Rectal smooth muscle tissue (tissue), 1 donor: ENCODE data around the gene CFAP92.

ENCODE experiments used
- H3K27ac ChIP-seq: one replicate; pipeline ENCODE4 v1.7.0; 2013; ENCODE audit warnings: low read depth, low read length, inconsistent platforms
- H3K27me3 ChIP-seq: one replicate; pipeline ENCODE4 v1.7.0; 2013; ENCODE audit warnings: low read length; ENCODE audit not compliant: control insufficient read depth, insufficient read depth
- H3K36me3 ChIP-seq: one replicate; pipeline ENCODE4 v1.7.0; 2013; ENCODE audit warnings: low read length; ENCODE audit not compliant: control insufficient read depth, insufficient read depth
- H3K4me1 ChIP-seq: one replicate; pipeline ENCODE4 v1.7.0; 2013; ENCODE audit warnings: low read length; ENCODE audit not compliant: control insufficient read depth, insufficient read depth
- H3K4me3 ChIP-seq: one replicate; pipeline ENCODE4 v1.7.0; 2013; ENCODE audit warnings: low read length
- H3K9ac ChIP-seq: one replicate; pipeline ENCODE4 v1.7.0; 2013; ENCODE audit warnings: low read length

The CFAP92 gene

DNA sequence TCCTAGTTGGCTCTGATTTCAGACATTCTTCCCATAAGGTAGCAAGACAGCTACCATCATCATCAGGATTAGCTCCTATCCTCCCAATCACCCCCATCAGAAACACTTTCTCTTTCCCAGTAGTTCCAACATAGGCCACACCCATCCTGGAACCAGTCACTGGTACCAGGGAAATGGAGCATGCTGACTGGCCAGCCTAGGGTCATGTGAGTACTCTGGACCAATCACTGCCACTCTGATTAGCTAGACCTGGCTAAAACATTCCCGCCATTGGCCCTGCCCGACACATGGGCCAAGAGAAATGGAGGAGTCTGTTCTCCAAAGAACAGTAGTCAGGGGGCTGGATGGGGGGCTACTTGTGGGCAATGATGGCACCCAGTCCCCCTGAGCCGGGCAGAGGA is 19.6 kb upstream of the CFAP92 start:
- Histone ChIP-seq H3K9ac (no peak overlapping the region), H3K4me1 (peaks cover 3% of the 10 kb centered on the region), H3K27ac (peak overlapping the region; percentile 2), H3K36me3 (peaks cover 1% of the 10 kb centered on the region), H3K4me3 (no peak overlapping the region), H3K27me3 (no peaks in the 10 kb centered on the region)

DNA sequence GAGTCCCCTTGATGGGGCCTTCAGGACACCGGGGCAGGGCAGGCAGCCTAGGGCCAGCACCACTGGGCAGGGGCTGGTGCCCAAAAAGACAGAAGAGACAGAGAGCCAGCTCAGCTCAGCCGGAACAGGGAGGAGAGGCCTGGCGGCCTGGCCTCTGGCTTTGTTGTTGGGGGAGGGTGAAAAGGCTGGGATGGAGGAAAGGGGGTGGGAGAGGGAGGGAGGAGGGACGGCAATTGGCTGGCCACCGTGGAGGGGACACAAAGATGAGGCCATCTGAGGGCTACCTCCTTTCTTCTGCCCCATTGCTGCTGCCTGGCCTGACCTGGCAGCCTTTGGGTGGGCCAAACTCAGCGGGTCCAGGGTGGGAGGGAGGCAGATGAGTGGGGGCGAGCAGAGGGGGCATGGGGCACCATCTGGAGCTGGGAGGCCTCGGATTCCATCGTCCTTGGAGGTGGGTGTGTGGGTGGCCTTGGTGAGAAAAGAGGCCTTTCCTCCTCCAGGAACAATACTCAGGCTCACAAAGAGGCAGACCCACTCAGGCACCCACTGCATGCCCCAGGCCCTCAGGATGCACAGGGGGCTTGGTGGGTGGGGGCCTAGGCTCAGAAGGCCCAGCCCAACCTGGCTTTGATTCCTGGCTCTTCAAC is 16.6 kb upstream of the CFAP92 start:
- Histone ChIP-seq H3K36me3 (peaks cover 3% of the 10 kb centered on the region), H3K4me3 (no peak overlapping the region), H3K27me3 (no peaks in the 10 kb centered on the region), H3K4me1 (peaks cover 7% of the 10 kb centered on the region), H3K9ac (no peak overlapping the region), H3K27ac (peak overlapping the region; percentile 13)

DNA sequence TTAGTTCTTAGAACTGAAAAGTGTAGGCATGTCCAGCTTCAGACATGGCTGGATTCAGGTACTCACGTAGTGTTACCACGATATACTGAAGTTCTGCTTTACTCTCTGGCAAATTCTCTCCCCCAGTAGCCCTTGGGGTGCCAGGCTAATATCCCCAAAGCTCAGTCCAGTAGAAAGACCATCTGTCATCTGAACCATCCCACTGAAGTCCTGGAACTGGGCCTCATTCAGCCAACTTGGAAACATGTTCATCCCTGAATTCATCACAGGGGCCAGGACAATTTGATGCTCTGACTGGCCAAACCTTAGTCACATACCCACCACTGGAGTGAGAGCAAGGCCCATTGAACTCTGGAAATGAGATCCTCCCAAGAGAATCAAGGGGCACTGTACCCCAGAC is 15.4 kb upstream of the CFAP92 start:
- Histone ChIP-seq H3K27me3 (no peaks in the 10 kb centered on the region), H3K27ac (no peak overlapping the region), H3K36me3 (peaks cover 3% of the 10 kb centered on the region), H3K4me3 (no peak overlapping the region), H3K4me1 (peaks cover 11% of the 10 kb centered on the region), H3K9ac (no peak overlapping the region)

DNA sequence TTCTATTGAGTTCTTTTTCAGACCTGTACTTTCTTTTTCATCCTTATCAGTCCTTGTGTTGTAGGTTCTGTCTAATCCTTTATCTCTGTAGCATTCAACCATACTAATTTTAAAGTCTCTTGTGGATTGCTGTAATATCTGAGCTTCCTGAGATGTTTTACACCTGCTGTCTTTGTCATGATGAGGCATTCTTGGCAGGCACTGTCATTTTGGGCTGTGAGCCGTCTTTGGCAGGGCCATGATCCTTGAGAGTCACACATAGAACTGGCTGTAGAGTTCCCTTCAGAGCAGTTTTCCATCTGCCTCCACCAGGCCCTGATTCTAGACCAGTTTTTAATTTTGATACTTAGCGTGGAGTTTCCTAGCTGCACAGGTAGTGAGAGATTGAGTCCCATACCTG is 13.9 kb upstream of the CFAP92 start:
- Histone ChIP-seq H3K4me3 (no peak overlapping the region), H3K4me1 (peaks cover 11% of the 10 kb centered on the region)

DNA sequence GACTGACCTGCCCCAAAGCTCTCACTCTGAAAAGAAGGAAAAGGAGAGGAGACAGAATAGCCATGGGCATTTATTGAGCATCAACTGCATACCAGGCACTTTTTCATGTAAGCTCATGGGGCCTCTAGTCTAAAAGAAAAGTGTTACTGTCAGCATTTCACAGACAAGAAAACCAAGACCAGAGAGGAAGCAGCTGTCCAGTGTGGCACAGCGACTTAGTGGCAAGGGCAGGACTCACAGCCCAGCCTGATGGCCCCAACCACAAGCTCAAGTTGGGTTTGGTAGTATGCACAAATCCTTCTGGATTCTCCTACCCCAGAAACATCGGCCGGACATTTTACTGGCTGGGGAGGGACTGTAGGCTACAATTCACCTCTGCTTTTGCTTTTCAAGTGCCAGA is 13.0 kb upstream of the CFAP92 start:
- Histone ChIP-seq H3K4me1 (peaks cover 11% of the 10 kb centered on the region), H3K27ac (no peak overlapping the region), H3K4me3 (no peak overlapping the region), H3K36me3 (peaks cover 3% of the 10 kb centered on the region), H3K9ac (no peak overlapping the region), H3K27me3 (peaks cover 7% of the 10 kb centered on the region)

More for the DNA sequence above, 13.9 kb upstream of the CFAP92 start:
- Histone ChIP-seq H3K9ac (no peak overlapping the region), H3K27ac (no peak overlapping the region), H3K27me3 (peaks cover 5% of the 10 kb centered on the region), H3K36me3 (peaks cover 3% of the 10 kb centered on the region)

DNA sequence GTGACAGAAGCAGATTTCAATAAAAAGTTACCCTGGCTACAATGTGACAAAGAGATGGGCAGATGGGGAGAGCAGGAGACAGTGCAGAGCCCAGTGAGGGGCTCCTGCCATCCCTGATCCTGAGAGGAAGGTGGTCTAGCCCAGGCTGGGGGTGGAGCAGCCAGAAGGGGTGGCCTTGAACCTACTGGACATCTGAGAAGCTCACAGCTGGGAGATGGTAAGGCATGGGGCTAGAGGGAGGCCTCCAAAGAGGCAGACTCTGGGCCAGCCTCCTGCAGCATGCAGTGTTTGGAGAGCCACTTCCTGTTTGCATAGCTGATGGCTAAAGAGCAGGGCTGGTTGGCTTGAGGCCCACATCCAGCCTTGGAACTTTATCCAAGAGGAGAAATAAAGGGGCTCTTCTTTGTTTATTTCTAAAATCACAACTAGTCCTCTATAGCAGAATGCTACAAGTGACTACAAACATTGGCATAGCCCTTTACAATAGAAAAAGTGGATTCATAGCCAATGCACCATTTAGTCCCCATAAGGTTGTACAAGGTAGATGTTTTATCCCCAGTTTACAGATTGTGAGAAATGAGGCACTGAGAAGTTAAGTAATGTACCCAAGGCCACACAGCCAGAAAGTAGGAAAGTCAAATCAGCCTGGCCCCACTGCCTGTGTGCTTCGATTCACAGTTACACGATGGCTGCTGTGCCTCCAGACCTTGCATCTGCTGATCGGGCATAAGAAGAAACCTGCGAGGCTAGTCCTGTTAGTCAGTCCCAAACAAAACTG is 11.8 kb upstream of the CFAP92 start:
- Histone ChIP-seq H3K27ac (no peak overlapping the region), H3K9ac (no peak overlapping the region), H3K4me3 (no peak overlapping the region), H3K27me3 (peaks cover 11% of the 10 kb centered on the region), H3K4me1 (peaks cover 11% of the 10 kb centered on the region), H3K36me3 (peaks cover 3% of the 10 kb centered on the region)

DNA sequence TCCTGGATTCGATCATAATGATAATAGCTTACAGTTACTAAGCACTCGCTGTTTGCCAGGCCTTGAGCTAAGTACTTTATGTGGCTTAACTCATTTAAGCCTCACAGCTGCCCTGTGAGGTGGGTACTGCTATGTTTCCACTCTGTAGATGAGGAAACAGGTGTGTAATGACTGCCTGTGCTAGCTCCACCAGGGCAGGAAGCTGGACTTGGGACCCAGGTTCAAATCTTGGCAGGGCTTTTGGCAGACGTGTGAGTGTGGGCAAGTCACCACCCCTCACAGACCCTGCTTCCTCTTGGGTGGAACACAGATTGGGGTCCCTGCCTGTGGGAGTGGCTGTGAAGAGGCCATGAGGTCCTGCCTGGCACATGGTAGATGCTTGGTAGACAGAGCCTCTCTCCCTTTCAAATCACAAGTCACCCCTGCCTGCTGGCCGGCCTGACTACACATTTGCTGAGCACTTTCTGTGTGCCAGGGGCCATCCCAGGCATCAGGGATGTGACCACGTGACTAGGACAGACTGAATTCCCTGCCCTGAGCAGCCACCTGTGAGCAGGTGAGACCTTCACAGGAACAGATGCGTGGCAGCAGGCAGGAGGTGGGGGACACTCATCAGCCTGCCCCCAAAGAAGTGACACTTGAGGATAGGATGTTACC is 10.9 kb upstream of the CFAP92 start:
- peaks cover 14% of the 10 kb centered on the region for H3K27me3 ChIP-seq
- H3K36me3 ChIP-seq, result peaks cover 3% of the 10 kb centered on the region
- peaks cover 8% of the 10 kb centered on the region for H3K4me1 ChIP-seq
- peak overlapping the region; percentile 40 for H3K27ac ChIP-seq
- H3K9ac ChIP-seq, result no peak overlapping the region
- peak overlapping the region; percentile 40 for H3K4me3 ChIP-seq

DNA sequence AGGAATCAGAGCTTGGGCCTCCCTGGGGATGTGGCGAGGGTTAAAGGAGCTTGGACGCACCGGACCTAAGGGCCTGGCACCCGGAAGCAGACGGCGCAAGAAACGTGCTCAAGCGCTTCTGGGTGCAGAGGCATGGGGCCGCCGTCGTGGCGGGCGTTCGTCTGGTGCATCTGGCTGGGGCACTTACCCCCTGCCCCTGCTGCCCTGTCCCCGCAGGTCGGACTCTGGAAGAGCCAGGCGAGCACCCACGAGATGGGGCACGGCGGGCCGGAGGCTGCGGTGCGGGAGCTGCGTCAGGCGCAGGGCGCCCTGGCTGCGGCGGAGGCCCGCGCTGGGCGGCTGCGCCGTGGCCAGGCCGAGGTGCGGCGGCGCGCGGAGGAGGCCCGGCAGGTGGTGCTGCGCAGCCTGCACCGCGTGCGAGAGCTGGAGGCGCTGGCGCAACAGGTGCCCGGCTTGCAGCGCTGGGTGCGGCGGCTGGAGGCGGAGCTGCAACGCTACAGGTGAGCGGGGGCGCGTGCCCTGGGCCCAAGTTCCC is 9.8 kb upstream of the CFAP92 start:
- H3K36me3 ChIP-seq, result peaks cover 3% of the 10 kb centered on the region
- H3K4me1 ChIP-seq, result peaks cover 8% of the 10 kb centered on the region
- H3K27me3 ChIP-seq, result peaks cover 14% of the 10 kb centered on the region
- H3K4me3 ChIP-seq, result peak overlapping the region; percentile 55
- H3K27ac ChIP-seq, result no peak overlapping the region
- no peak overlapping the region for H3K9ac ChIP-seq

DNA sequence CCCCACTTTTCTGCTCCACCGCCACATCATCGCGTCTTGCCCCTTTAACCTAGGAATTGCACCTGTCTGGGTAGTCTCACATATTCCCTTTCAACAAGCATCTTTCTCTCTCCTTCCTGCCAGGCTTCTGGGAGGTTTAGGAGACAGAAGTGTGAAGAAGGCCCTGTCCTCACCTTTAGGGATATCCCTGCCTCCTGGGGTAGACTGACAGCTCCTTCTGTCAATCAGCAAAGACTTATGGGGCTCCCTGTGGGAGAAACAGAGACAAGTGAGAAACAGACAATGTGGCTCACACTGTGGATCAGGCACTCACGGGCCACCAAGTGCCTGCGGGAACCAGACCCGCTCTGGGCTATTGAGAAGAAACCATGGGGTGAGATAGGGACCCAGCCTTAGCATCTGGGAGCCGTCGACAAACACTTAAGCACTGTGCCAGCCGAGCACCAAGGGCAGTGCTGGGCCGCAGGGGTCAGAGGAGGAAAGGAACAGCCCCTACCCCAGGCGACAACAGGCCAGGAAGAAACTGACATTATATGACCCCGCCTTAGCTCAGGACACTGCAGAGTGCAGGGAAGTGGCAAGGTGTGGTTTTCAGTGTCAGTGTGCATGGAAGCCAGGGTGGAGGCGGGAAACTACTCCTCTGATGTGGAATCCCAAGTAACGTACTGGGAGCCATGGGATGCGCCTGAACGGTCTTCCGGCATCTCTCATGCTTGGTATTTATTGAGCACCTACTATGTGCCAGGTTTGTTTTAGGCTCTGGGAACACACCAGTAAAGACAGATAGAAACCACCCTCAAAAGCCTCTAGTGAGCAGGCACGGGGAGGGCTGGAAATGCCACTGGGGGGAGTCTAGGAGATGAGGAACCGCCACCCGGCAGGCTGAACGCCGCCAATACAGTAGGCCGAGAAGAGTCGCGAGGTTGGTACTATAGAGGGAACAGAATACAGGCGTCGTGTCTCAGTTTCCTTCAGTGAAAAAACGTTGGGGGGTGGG is 9.0 kb upstream of the CFAP92 start:
- H3K9ac ChIP-seq, result no peak overlapping the region
- peak overlapping the region; percentile 55 for H3K4me3 ChIP-seq
- H3K4me1 ChIP-seq, result peaks cover 5% of the 10 kb centered on the region
- H3K27ac ChIP-seq, result no peak overlapping the region
- H3K36me3 ChIP-seq, result no peaks in the 10 kb centered on the region
- peaks cover 14% of the 10 kb centered on the region for H3K27me3 ChIP-seq

DNA sequence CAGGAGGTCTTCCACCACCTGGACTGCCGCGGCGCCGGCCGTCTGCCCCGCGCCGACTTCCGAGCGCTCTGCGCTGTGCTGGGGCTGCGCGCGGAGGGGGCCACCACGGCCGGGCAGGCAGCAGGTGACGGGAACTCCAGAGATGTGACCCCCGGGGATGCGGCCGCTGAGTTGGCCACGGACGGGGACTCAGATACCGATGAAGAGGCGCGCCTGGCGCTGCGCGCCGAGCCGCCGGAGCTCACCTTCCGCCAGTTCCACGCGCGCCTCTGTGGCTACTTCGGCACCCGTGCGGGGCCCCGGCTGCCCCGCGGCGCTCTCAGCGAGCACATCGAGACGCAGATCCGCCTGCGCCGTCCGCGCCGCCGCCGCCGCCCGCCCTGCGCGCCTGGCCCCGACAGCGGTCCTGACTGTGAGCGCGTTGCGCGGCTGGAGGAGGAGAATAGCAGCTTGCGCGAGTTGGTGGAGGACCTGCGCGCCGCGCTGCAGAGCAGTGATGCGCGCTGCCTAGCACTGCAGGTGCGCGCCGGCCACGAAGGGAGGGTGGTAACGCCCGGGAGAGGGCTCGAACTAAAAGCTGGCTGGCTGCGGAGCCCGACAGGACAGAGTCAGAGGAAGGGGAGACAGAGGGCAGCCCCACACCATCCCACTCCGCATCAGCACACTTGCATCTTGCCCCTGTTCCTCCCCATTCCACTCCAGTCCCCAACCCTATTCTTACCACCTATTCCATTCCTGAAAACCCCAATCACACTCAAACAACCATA is 8.1 kb upstream of the CFAP92 start:
- no peak overlapping the region for H3K9ac ChIP-seq
- H3K4me1 ChIP-seq, result peaks cover 4% of the 10 kb centered on the region
- peak overlapping the region; percentile 55 for H3K27ac ChIP-seq
- H3K27me3 ChIP-seq, result peaks cover 14% of the 10 kb centered on the region
- peak overlapping the region; percentile 55 for H3K4me3 ChIP-seq
- H3K36me3 ChIP-seq, result no peaks in the 10 kb centered on the region

DNA sequence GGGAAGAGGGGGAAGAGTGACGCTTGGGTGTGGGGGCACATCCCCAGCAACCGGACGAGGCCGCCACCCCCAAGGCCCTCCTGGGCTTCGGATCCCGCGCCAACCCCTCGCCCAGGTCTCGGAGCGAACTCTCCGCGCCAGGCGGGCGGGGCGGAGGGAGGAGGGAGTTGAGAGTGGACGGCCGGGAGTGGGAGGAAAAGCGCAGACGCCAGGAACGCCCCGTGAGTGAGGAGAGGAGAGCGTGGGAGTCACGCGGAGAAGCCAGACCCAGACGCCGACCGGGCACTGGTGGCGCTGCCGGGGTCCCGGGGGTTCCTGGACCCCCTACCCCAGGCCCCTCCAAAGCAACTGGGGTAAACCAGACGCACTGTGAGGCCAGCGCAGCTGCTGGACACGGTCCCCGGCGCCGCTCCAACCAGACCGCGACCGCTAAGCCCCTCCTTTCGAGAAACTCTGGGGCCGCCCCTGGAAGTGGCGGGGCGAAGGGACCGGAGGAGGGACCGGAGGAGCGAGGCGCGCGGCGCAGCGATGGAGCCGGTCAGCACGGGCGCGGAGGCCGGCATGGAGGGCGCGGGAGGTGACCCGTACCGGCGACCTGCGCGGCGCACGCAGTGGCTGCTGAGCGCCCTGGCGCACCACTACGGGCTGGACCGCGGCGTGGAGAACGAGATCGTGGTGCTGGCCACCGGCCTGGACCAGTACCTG is 7.4 kb upstream of the CFAP92 start, which contains the start of gene EFCC1:
Gene EFCC1, plus strand, starts transcription at position 204 of the 705 bp plus-strand sequence. Its CDS starts 325 bp downstream, at position 529.
- H3K36me3 ChIP-seq, result no peaks in the 10 kb centered on the region
- peak within 1 kb of the TSS; percentile 55 for H3K4me3 ChIP-seq
- no peak within 1 kb of the TSS for H3K9ac ChIP-seq
- H3K27ac ChIP-seq, result peak within 1 kb of the TSS; percentile 64
- peaks cover 18% of the 10 kb centered on the region for H3K27me3 ChIP-seq
- peaks cover 4% of the 10 kb centered on the region for H3K4me1 ChIP-seq
